Endothelial cell of umbilical vein (primary cell): Measurements from ENCODE around the gene MCM6. TPM values are rescaled to one million over a fixed set of nuclear protein-coding genes. Genes with fewer than 3 reads are reported as not detected.
"Not testable (repeated sequence)": the region's sequence is repeated elsewhere in the genome, so short reads cannot be mapped to it uniquely, and the experiment has no call there.

Source experiments
- BruUV-seq: library from RNA; stranded (reverse); fragments of 400-500 nt; replicated peaks from 2 replicates; lab custom pipeline; 2021; lab: Mats Ljungman, UMichigan
- CTCF ChIA-PET: fragments of 300-600, 350-600 bp; sonication (Branson Sonifier 250); formaldehyde crosslinking; loops from one replicate; lab custom pipeline; 2021; ENCODE audit warnings: antibody characterized with exemption, inconsistent platforms; lab: Charles Lee
- POLR2A ChIA-PET: fragments of 300-600, 350-600 bp; sonication (Branson Sonifier 250); formaldehyde crosslinking; loops from one replicate; lab custom pipeline; 2021; ENCODE audit warnings: antibody characterized with exemption, inconsistent platforms; lab: Charles Lee
- DNase-seq: peaks from one replicate; pipeline ENCODE4 v3.0.0-alpha.2; 2011; ENCODE audit warnings: low read depth, low spot score
- FAIRE-seq: peaks from 2 replicates; lab custom pipeline; 2011; peaks lifted over from hg19 to GRCh38; lab: Jason Lieb, UNC
- H2AFZ ChIP-seq: 2 replicates; pipeline ENCODE4 v1.6.0; 2012; ENCODE audit warnings: low read depth, low read length, control low read depth, inconsistent platforms
- H3K27ac ChIP-seq: 2 replicates; pipeline ENCODE4 v1.5.1; 2011; ENCODE audit warnings: low read depth, mild to moderate bottlenecking, control low read depth, low read length, moderate library complexity; ENCODE audit not compliant: insufficient read depth
- H3K27me3 ChIP-seq, 2 experiments: 2 replicates each; pipeline versions ENCODE4 v1.6.0 to v1.6.1; 2011; ENCODE audit warnings: low read length in 2 of 2, mixed read lengths in 1 of 2; ENCODE audit not compliant: control insufficient read depth in 2 of 2, insufficient read depth in 2 of 2
- H3K36me3 ChIP-seq, 2 experiments: 2 replicates in 1 of 2; 3 replicates in 1 of 2; pipeline ENCODE4 v1.5.1; 2011; ENCODE audit warnings: low read length in 2 of 2, mild to moderate bottlenecking in 1 of 2, moderate library complexity in 1 of 2; ENCODE audit not compliant: control insufficient read depth in 2 of 2, insufficient read depth in 2 of 2; ENCODE audit errors: extremely low read depth in 1 of 2
- H3K4me1 ChIP-seq: 3 replicates; pipeline ENCODE4 v1.5.1; 2011; ENCODE audit warnings: mild to moderate bottlenecking, low read length; ENCODE audit not compliant: control insufficient read depth, insufficient read depth; ENCODE audit errors: extremely low read depth
- H3K4me2 ChIP-seq: 2 replicates; pipeline ENCODE4 v1.6.1; 2011; ENCODE audit warnings: low read length, control low read depth, mixed read lengths; ENCODE audit not compliant: insufficient read depth
- H3K4me3 ChIP-seq, 3 experiments: fragments of 200-600 bp in 1 of 3; sonication (generic), shearing (Covaris generic) in 1 of 3; replicated peaks in 1 of 3; 2 replicates each; pipeline ENCODE4 v1.5.1; 2011 to 2016; ENCODE audit warnings: control low read depth in 3 of 3, low read length in 3 of 3, mild to moderate bottlenecking in 2 of 3, inconsistent platforms in 1 of 3, low read depth in 1 of 3, moderate library complexity in 1 of 3; ENCODE audit not compliant: insufficient read depth in 1 of 3
- H3K79me2 ChIP-seq: 2 replicates; pipeline ENCODE4 v1.6.0; 2012; ENCODE audit warnings: low read length, inconsistent platforms; ENCODE audit not compliant: control insufficient read depth, insufficient read depth
- H3K9ac ChIP-seq: replicated peaks from 2 replicates; pipeline ENCODE3; 2011; ENCODE audit warnings: low read length, control low read depth; ENCODE audit not compliant: insufficient read depth; ENCODE audit errors: extremely low read depth
- H3K9me1 ChIP-seq: replicated peaks from 3 replicates; pipeline ENCODE4 v1.6.0; 2011; ENCODE audit warnings: mild to moderate bottlenecking, low read length; ENCODE audit not compliant: control insufficient read depth, insufficient read depth; ENCODE audit errors: extremely low read depth
- H3K9me3 ChIP-seq: replicated peaks from 2 replicates; pipeline ENCODE4 v1.5.1; 2012; ENCODE audit warnings: low read length, inconsistent platforms; ENCODE audit not compliant: control insufficient read depth, insufficient read depth
- H4K20me1 ChIP-seq: replicated peaks from 2 replicates; pipeline ENCODE3; 2011; ENCODE audit warnings: mild to moderate bottlenecking, low read length; ENCODE audit not compliant: control insufficient read depth, insufficient read depth; ENCODE audit errors: extremely low read depth
- CTCF ChIP-seq, 2 donors: IDR thresholded peaks; 1 replicate in 1 of 2; 2 replicates in 1 of 2; pipeline ENCODE4 v1.5.1; 2011; ENCODE audit warnings: low read length in 2 of 2, mild to moderate bottlenecking in 2 of 2, moderate library complexity in 2 of 2, control low read depth in 1 of 2, inconsistent platforms in 1 of 2, low read depth in 1 of 2; ENCODE audit not compliant: insufficient read depth in 1 of 2; ENCODE audit errors: extremely low read depth in 1 of 2
- EZH2 ChIP-seq: IDR thresholded peaks from 2 replicates; pipeline ENCODE4 v1.6.1; 2012; ENCODE audit warnings: borderline replicate concordance, low read depth, mild to moderate bottlenecking, moderate library complexity, low read length, inconsistent platforms; ENCODE audit not compliant: severe bottlenecking
- FOS ChIP-seq: IDR thresholded peaks from 2 replicates; pipeline ENCODE4 v1.6.1; 2011; ENCODE audit warnings: mild to moderate bottlenecking, low read length, moderate library complexity, borderline replicate concordance; ENCODE audit not compliant: insufficient read depth
- GATA2 ChIP-seq: IDR thresholded peaks from 2 replicates; pipeline ENCODE4 v1.7.0; 2011; ENCODE audit warnings: low read depth, mild to moderate bottlenecking, moderate library complexity, mixed read lengths, low read length; ENCODE audit not compliant: insufficient read length, insufficient read depth
- JUN ChIP-seq: IDR thresholded peaks from 2 replicates; pipeline ENCODE4 v1.6.1; 2011; ENCODE audit warnings: borderline replicate concordance, low read depth; ENCODE audit not compliant: insufficient read length, insufficient read depth
- MAX ChIP-seq: IDR thresholded peaks from 2 replicates; pipeline ENCODE4 v1.6.1; 2011; ENCODE audit not compliant: insufficient read depth, insufficient read length
- MYC ChIP-seq: IDR thresholded peaks from one replicate; pipeline ENCODE4 v1.6.1; 2011; ENCODE audit warnings: mild to moderate bottlenecking, low read depth, low read length
- POLR2A ChIP-seq: IDR thresholded peaks from 2 replicates; pipeline ENCODE4 v1.6.1; 2012; ENCODE audit warnings: low read depth, mild to moderate bottlenecking, control low read depth, low read length
- POLR2AphosphoS5 ChIP-seq: IDR thresholded peaks from 2 replicates; pipeline ENCODE4 v1.6.1; 2012; ENCODE audit warnings: low read depth, mild to moderate bottlenecking, control low read depth, low read length, moderate library complexity; ENCODE audit not compliant: insufficient read depth
- dilution Hi-C: fragments of 300-500 bp; cut with MboI; formaldehyde crosslinking; loops from one replicate; pipeline ENCODE4 v1.15.0; 2019; ENCODE audit warnings: low sequenced_read_pairs; ENCODE audit not compliant: extremely low pct_ligation_motif_present
- intact Hi-C: fragments of 100-400 bp; cut with micrococcal nuclease; formaldehyde crosslinking; loops from one replicate; pipeline ENCODE4 v1.10.0; 2022
- polyA plus RNA-seq, 4 experiments: library from polyadenylated mRNA; depleted of rRNA in 3 of 4; stranded (reverse) in 3 of 4; unstranded in 1 of 4; fragments of >200 nt; gene quantifications; 2 replicates each; pipeline versions ENCODE4 v1.2.1 to v1.2.3, GENCODE V29; 2011 to 2012; ENCODE audit warnings: missing spikeins in 1 of 4
- total RNA-seq: library from RNA; stranded (reverse); gene quantifications from 2 replicates; pipeline ENCODE4 v1.2.3, GENCODE V29; 2021

MCM6 gene
- total and polyA plus RNA-seq, 2 donors (not counting 3 experiments of a cell fraction or from before 2014, with no cell fraction given), result 20.6 to 52.6 TPM

- POLR2A ChIA-PET, result no interaction called here
- H3K9me3 ChIP-seq, result no peaks in the 10 kb centered on the region
- H2AFZ ChIP-seq, result no peak overlapping the region
- no peaks in the 10 kb centered on the region for H4K20me1 ChIP-seq
- no peak for DNase-seq
- H3K9ac ChIP-seq, result no peak overlapping the region
- no TSS peak for BruUV-seq
- no peak for FAIRE-seq
- intact Hi-C loops, result loop anchor here (1.0 to 5.0 kb wide), 5 partner anchors 55 to 807 kb away; partner anchors contain the start of gene UBXN4
- TF ChIP-seq EZH2 (no peak), POLR2A (no peak), POLR2AphosphoS5 (no peak), MYC (no peak), CTCF (IDR thresholded peaks at IDR 0.05; ENCODE audit: extremely low read depth in 1 of 2, insufficient read depth in 1 of 2, low read depth in 1 of 2, low read length in 2 of 2) (no peak), MAX (no peak), FOS (no peak), GATA2 (no peak), JUN (no peak)
- H3K36me3 ChIP-seq, result no peaks in the 10 kb centered on the region
- CTCF ChIA-PET, result interaction anchor here (0.7 to 5.1 kb wide), 21 partner anchors 10 to 807 kb away, joined by 3 to 88 read pairs (median 8); partner anchors contain the start of gene MCM6
- H3K79me2 ChIP-seq, result no peaks in the 10 kb centered on the region
- no peak overlapping the region for H3K27ac ChIP-seq
- no peaks in the 10 kb centered on the region for H3K4me1 ChIP-seq
- no peaks in the 10 kb centered on the region for H3K27me3 ChIP-seq
- no peak overlapping the region for H3K4me2 ChIP-seq
- no peaks in the 10 kb centered on the region for H3K9me1 ChIP-seq
- dilution Hi-C loops, result no loop called here
- H3K4me3 ChIP-seq, result no peak overlapping the region
Observed at GRCh38 chr2:135796606-135797005, 79.6 kb downstream of the MCM6 start.

- H3K27me3 ChIP-seq, H3K27ac ChIP-seq, H3K4me1 ChIP-seq, H4K20me1 ChIP-seq, H3K9me1 ChIP-seq, BruUV-seq, H3K9me3 ChIP-seq, dilution Hi-C loops, H3K4me2 ChIP-seq, DNase-seq, H3K9ac ChIP-seq, FAIRE-seq, POLR2A ChIA-PET, H3K4me3 ChIP-seq, H3K79me2 ChIP-seq, H3K36me3 ChIP-seq, H2AFZ ChIP-seq: not testable (repeated sequence)
- CTCF ChIA-PET, result interaction anchor here (4.3 to 5.1 kb wide), 3 partner anchors 11 to 806 kb away, joined by 68 to 88 read pairs (median 78); no protein-coding TSS in a partner anchor
- intact Hi-C loops, result loop anchor here (2.0 to 5.0 kb wide), 2 partner anchors 323 to 589 kb away; no protein-coding TSS in a partner anchor
Observed at GRCh38 chr2:135795641-135796040, 80.6 kb downstream of the MCM6 start.
